Progenitor cell of endocrine pancreas (in vitro differentiated cells): Measurements from ENCODE around the gene LGI1. TPM values are rescaled to one million over a fixed set of nuclear protein-coding genes. Genes with fewer than 3 reads are reported as not detected.
A peak's percentile ranks its signal among the peaks of the same experiment; 100 is the strongest.

Experiments used
- DNase-seq: peaks from one replicate; pipeline ENCODE4 v3.0.0; 2021; ENCODE audit warnings: low spot score; ENCODE audit not compliant: unreplicated experiment
- H3K27ac Mint-ChIP-seq: 2 replicates; pipeline ENCODE4 v1.8.0; 2021; ENCODE audit warnings: mild to moderate bottlenecking, moderate library complexity, mixed read lengths
- H3K27me3 Mint-ChIP-seq: 2 replicates; pipeline ENCODE4 v1.8.0; 2021; ENCODE audit warnings: mixed read lengths
- H3K36me3 Mint-ChIP-seq: 2 replicates; pipeline ENCODE4 v1.8.0; 2022; ENCODE audit warnings: mixed read lengths; ENCODE audit not compliant: insufficient read depth
- H3K4me1 Mint-ChIP-seq: 2 replicates; pipeline ENCODE4 v1.8.0; 2021; ENCODE audit warnings: low read depth, mixed read lengths
- H3K4me3 Mint-ChIP-seq: 2 replicates; pipeline ENCODE4 v1.8.0; 2021; ENCODE audit warnings: low read depth, mild to moderate bottlenecking, moderate library complexity, mixed read lengths
- H3K9me3 Mint-ChIP-seq: 2 replicates; pipeline ENCODE4 v1.8.0; 2021; ENCODE audit warnings: low read depth, mixed read lengths
- CTCF ChIP-seq: fragments of 200-600 bp; sonication (generic); IDR thresholded peaks from one replicate; pipeline ENCODE4 v1.5.0; 2021; ENCODE audit warnings: antibody characterized with exemption, mild to moderate bottlenecking; ENCODE audit not compliant: unreplicated experiment
- total RNA-seq: library from RNA; stranded (reverse); gene quantifications from 2 replicates; pipeline ENCODE4 v1.2.1, GENCODE V29; 2021

LGI1 gene
- total RNA-seq, 1 donor from 2014 or later, result not detected

GRCh38 chr10:93726024-93726423 is 31.7 kb upstream of the LGI1 start:
- H3K27ac Mint-ChIP-seq, result no peak overlapping the region

GRCh38 chr10:93741367-93741766 is 16.4 kb upstream of the LGI1 start:
- Mint-ChIP-seq H3K4me3 (no peak overlapping the region), H3K4me1 (no peaks in the 10 kb centered on the region), H3K36me3 (no peaks in the 10 kb centered on the region), H3K27ac (no peak overlapping the region), H3K27me3 (no peaks in the 10 kb centered on the region), H3K9me3 (no peaks in the 10 kb centered on the region)
- TF ChIP-seq CTCF, result no peak
- DNase-seq, result no peak

More at GRCh38 chr10:93726024-93726423, 31.7 kb upstream of the LGI1 start:
- Mint-ChIP-seq H3K27me3 (peaks cover 20% of the 10 kb centered on the region), H3K4me1 (no peaks in the 10 kb centered on the region), H3K36me3 (no peaks in the 10 kb centered on the region), H3K9me3 (no peaks in the 10 kb centered on the region), H3K4me3 (no peak overlapping the region)
- no peak for TF ChIP-seq CTCF
- DNase-seq, result no peak

GRCh38 chr10:93742633-93743349 is 14.9 kb upstream of the LGI1 start:
- no peak for TF ChIP-seq CTCF
- Mint-ChIP-seq H3K4me1 (no peaks in the 10 kb centered on the region), H3K27me3 (no peaks in the 10 kb centered on the region), H3K36me3 (no peaks in the 10 kb centered on the region), H3K9me3 (no peaks in the 10 kb centered on the region), H3K4me3 (no peak overlapping the region), H3K27ac (no peak overlapping the region)
- DNase-seq, result no peak

GRCh38 chr10:93745408-93746065 is 12.2 kb upstream of the LGI1 start:
- Mint-ChIP-seq H3K9me3 (no peaks in the 10 kb centered on the region), H3K27ac (peak overlapping the region; percentile 69), H3K36me3 (no peaks in the 10 kb centered on the region), H3K4me1 (no peaks in the 10 kb centered on the region), H3K27me3 (peaks cover 3% of the 10 kb centered on the region), H3K4me3 (no peak overlapping the region)
- DNase-seq, result no peak
- TF ChIP-seq CTCF, result peak; percentile 44

GRCh38 chr10:93746844-93747284 is 10.9 kb upstream of the LGI1 start:
- no peak overlapping the region for H3K4me3 Mint-ChIP-seq

More at GRCh38 chr10:93746844-93747284, 10.9 kb upstream of the LGI1 start:
- Mint-ChIP-seq H3K4me1 (peaks cover 1% of the 10 kb centered on the region), H3K36me3 (no peaks in the 10 kb centered on the region), H3K27ac (no peak overlapping the region), H3K27me3 (peaks cover 5% of the 10 kb centered on the region), H3K9me3 (no peaks in the 10 kb centered on the region)
- peak; percentile 70 for TF ChIP-seq CTCF
- DNase-seq, result peak; percentile 23
